ENCODE data around the gene PCDH8. TPM values are rescaled to one million over a fixed set of nuclear protein-coding genes. Genes with fewer than 3 reads are reported as not detected.

The PCDH8 gene, protein sequence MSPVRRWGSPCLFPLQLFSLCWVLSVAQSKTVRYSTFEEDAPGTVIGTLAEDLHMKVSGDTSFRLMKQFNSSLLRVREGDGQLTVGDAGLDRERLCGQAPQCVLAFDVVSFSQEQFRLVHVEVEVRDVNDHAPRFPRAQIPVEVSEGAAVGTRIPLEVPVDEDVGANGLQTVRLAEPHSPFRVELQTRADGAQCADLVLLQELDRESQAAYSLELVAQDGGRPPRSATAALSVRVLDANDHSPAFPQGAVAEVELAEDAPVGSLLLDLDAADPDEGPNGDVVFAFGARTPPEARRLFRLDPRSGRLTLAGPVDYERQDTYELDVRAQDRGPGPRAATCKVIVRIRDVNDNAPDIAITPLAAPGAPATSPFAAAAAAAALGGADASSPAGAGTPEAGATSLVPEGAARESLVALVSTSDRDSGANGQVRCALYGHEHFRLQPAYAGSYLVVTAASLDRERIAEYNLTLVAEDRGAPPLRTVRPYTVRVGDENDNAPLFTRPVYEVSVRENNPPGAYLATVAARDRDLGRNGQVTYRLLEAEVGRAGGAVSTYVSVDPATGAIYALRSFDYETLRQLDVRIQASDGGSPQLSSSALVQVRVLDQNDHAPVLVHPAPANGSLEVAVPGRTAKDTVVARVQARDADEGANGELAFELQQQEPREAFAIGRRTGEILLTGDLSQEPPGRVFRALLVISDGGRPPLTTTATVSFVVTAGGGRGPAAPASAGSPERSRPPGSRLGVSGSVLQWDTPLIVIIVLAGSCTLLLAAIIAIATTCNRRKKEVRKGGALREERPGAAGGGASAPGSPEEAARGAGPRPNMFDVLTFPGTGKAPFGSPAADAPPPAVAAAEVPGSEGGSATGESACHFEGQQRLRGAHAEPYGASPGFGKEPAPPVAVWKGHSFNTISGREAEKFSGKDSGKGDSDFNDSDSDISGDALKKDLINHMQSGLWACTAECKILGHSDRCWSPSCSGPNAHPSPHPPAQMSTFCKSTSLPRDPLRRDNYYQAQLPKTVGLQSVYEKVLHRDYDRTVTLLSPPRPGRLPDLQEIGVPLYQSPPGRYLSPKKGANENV
- total RNA-seq: not detected

DNA sequence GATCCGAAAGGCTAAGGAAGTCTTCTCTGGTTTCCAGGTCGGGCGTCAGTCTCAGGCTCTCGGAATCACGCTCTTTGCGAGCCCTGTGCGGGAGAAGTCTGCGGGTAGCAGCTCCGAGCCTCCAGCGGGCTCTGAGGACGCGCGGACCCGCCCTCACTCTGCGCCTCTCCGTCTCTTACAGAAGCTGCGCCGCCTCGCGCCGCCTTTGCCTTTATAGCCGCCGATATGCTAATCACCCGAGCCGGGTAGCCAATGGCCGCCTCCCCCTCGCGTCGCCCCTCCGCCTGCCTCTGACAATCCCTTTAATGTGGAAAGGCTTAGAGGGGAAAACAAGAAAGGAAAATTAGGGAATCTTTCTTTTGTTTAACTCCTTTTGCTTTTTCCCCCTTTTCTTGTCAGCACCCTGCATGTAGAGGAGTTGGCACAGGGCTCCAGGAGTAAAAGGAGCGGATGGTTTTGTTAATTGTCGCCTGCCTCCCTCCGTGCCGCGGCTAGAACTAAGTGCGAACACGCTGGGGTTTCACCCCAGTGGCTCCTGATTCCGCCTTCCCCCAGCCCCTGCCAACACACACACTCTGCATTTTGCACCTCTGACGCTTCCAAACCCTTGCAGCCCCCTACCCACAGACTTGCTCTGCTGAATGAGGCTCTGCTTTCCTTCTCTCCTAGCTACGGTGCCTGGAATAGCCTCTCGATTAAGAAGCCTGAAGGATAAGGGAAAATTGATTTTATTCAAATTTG is at the start of gene PCDH8:
Gene PCDH8 (minus strand): TSS at position 186 of the 741 bp plus-strand sequence. CDS start 204 bp downstream, outside the sequence.
- TF ChIP-seq, protein P1, sequence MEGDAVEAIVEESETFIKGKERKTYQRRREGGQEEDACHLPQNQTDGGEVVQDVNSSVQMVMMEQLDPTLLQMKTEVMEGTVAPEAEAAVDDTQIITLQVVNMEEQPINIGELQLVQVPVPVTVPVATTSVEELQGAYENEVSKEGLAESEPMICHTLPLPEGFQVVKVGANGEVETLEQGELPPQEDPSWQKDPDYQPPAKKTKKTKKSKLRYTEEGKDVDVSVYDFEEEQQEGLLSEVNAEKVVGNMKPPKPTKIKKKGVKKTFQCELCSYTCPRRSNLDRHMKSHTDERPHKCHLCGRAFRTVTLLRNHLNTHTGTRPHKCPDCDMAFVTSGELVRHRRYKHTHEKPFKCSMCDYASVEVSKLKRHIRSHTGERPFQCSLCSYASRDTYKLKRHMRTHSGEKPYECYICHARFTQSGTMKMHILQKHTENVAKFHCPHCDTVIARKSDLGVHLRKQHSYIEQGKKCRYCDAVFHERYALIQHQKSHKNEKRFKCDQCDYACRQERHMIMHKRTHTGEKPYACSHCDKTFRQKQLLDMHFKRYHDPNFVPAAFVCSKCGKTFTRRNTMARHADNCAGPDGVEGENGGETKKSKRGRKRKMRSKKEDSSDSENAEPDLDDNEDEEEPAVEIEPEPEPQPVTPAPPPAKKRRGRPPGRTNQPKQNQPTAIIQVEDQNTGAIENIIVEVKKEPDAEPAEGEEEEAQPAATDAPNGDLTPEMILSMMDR (IDR thresholded peaks at IDR 0.05; ENCODE audit: low read depth): no peak

DNA sequence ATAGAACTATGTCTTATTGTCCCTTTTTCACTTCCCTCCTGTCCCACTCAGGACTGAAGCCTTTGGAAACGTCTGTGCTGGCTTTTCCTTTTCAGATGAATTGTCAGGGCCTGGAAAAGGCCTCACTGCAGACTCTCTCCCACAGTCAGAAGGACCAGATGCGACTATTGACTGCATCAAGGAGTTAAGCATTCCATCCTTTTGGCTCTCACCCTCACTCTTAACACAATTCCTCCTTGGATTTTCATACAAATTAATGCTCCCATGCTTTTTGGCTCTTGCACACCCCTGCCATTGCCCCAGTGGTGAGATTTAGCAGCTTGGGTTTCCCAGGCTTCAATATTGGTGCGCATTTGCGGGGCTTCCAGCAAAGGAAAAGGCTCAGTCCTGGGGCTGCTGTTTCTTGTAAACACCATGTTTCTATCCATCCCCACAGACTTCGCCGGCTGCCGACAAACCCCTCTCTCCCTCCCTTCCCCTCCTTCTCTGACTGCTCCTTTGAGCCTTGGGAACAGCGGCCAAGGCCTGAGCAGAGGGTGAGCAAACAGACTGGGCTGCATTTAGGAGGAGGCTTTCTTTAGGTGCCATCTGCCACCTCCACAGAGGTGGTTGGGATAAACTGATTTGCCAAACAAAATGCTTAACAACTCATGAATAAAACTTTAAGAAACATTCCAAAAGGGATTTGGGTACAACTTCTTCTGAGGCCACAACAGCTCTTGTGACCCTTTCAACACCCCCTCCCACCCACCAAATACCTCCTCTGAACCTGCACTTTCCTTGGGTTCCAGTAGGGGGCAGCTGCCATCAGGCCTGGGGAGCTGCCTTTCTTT is 48.6 kb upstream of the PCDH8 start:
- TF ChIP-seq, protein P1 (IDR thresholded peaks at IDR 0.05; ENCODE audit: low read depth): no peak

DNA sequence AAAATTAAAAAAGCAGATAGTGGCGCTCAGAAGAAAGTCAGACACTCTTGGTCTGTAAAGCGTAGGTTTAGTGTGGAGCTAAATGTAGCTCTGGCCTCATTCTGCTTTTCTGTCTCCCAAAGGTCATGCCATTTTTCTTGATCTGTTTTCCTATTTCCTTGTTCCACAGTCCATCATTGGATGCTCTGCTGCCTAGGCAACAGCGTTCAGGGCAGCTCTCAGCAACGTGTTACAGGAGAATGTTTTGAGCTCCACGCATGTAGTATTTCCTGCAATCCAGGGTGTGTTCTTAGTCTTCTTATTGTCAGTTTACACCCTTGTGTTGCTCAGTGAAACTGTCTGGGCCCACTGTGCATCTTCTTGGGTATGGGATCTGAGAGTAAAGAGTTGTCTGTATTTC is 46.0 kb upstream of the PCDH8 start:
- TF ChIP-seq, protein P1 (IDR thresholded peaks at IDR 0.05; ENCODE audit: low read depth): no peak

DNA sequence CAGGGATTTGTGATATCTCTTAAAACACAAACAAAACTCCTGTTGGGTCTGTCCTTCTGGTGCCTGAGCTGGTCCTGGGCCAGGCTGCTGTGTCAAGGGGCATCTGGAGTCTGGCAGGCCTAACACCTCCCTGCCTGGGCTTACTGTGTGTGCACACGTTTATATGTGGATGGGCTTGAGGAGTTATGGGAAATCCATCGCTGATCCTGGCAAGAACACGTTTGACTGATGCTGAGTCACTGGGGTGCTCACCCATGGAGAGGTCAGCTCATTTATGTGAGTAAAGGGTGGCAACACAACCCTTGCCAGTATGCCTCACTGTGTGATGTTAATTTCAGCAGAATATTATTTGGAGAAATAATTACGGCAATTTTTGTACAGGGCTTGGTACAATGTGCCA is 44.5 kb upstream of the PCDH8 start:
- TF ChIP-seq, protein P1 (IDR thresholded peaks at IDR 0.05; ENCODE audit: low read depth): no peak

DNA sequence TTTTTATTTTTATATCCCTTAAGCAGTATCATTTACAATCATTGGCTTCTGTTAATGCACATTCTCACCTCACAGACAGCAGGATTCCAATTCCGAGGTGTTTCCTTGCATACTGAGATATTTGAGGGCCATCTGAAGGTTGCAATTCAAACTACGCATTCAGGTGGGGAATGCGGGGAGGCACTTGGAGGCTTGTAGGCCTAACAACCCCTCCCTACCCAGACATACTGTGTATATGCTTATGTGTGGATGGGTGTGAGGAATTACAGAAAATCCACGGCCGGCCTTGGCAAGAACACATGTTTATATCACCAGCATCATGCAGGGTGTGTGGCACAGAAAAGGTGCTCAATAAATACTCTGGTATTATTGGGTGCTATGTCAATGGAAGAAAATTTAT is 43.3 kb upstream of the PCDH8 start:
- TF ChIP-seq, protein P1 (IDR thresholded peaks at IDR 0.05; ENCODE audit: low read depth): no peak

DNA sequence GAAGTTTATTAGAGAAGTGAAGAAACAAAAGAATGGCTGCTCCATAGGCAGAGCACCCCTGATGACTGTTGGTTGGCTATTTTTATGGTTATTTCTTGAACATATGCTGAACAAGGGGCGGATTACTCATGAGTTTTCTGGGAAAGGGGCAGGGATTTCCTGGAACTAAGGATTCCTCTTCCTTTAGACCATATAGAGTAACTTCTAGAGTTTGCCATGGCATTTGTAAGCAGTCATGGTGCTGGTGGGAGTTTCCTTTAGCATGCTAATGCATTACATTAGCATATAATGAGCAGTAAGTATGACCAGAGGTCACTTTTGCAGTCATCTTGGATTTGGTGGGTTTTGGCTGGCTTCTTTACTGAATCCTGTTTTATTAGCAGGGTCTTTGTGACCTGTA is 38.7 kb upstream of the PCDH8 start:
- TF ChIP-seq, protein P1 (IDR thresholded peaks at IDR 0.05; ENCODE audit: low read depth): no peak

Data from subcutaneous adipose tissue (tissue), 4 donors.